K562 (cell line): ENCODE measurements around the gene MTPN. TPM values are rescaled to one million over a fixed set of nuclear protein-coding genes. Genes with fewer than 3 reads are reported as not detected.
A peak's percentile ranks its signal among the peaks of the same experiment; 100 is the strongest.

Experiments
- ARID3B ChIP-seq: fragments of 250-450 bp; sonication (Bioruptor Pico); IDR thresholded peaks from 2 replicates; pipeline ENCODE4 v1.4.0; 2020; ENCODE audit warnings: borderline replicate concordance
- MEF2D ChIP-seq: conservative IDR thresholded peaks from 2 replicates; pipeline ENCODE4 v1.6.1; 2016; ENCODE audit warnings: low read depth, missing genetic modification characterization, missing compliant biosample characterization
- MNT ChIP-seq, 2 experiments: fragments of 450-650 bp; conservative IDR thresholded peaks; 2 replicates each; pipeline ENCODE4 v1.6.1; 2017; ENCODE audit warnings: mild to moderate bottlenecking in 2 of 2, moderate library complexity in 2 of 2
- MTA2 ChIP-seq: fragments of 450-650 bp; IDR thresholded peaks from 2 replicates; pipeline ENCODE4 v1.6.1; 2016; ENCODE audit warnings: low read depth
- NFYB ChIP-seq: IDR thresholded peaks from 2 replicates; pipeline ENCODE4 v1.6.1; 2011; ENCODE audit warnings: mild to moderate bottlenecking, moderate library complexity; ENCODE audit not compliant: insufficient read length; ENCODE audit errors: extremely low read depth
- RBM17 ChIP-seq: fragments of 200-400 bp; formaldehyde crosslinking; IDR thresholded peaks from 2 replicates; pipeline ENCODE4 v1.6.1; 2017; ENCODE audit warnings: low read depth, mild to moderate bottlenecking, low read length, borderline replicate concordance
- ZNF609 ChIP-seq: sonication (generic); formaldehyde crosslinking; IDR thresholded peaks from 2 replicates; pipeline ENCODE4 v1.8.1; 2023; ENCODE audit warnings: missing genetic modification reagents, mild to moderate bottlenecking, borderline replicate concordance
- polyA plus RNA-seq, 8 experiments: library from polyadenylated mRNA; depleted of rRNA in 4 of 8; stranded (reverse) in 5 of 8; unstranded in 3 of 8; fragments of >200 nt; fragmentation: Nextera tagmentation in 2 of 8; fragmentation: Illumina TruSeq in 1 of 8; extraction: Ambion mirVana in 2 of 8; extraction: Trizol in 1 of 8; gene quantifications; 2 replicates each; pipeline versions ENCODE4 v1.2.1 to v1.2.3, GENCODE V29; 2011 to 2014; ENCODE audit warnings: inconsistent platforms in 1 of 8, missing spikeins in 1 of 8
- total RNA-seq, 7 experiments: library from RNA; depleted of rRNA in 6 of 7; stranded (reverse); fragments of >200 nt in 6 of 7; fragmentation: Illumina TruSeq in 2 of 7; extraction: Trizol in 2 of 7; gene quantifications; 2 replicates each; pipeline versions ENCODE4 v1.2.1 to v1.2.3, GENCODE V29; 2011 to 2021; ENCODE audit warnings: low replicate concordance in 1 of 7

Gene MTPN
- total and polyA plus RNA-seq, 9 of the 15 experiments (the other 6 are each of a cell fraction or from before 2014, with no cell fraction given), result 68.5 to 261 (median 156) TPM

GRCh38 chr7:135976312-135977006, 700 bp downstream of the MTPN start (continued):
- TF ChIP-seq NFYB (no peak), MNT (conservative IDR thresholded peaks at IDR 0.05) (0 out of 4 replicates have a peak, but pooled peaks of 1 of the 2 experiments have one; percentile 13), MTA2 (no peak), RBM17 (no peak), ARID3B (no peak), ZNF609 (CRISPR knock-in tag) (peak; percentile 91; the same call in 1 of the 2 replicates), MEF2D (tag) (no peak)
